Panc1 (cell line): Measurements from ENCODE around the gene PLPP4.

Experiments
- CTCF ChIP-seq: fragments of 450-650 bp; IDR thresholded peaks from 2 replicates; pipeline ENCODE4 v1.5.1; 2017; ENCODE audit warnings: mild to moderate bottlenecking
- POLR2AphosphoS5 ChIP-seq: IDR thresholded peaks from 2 replicates; pipeline ENCODE4 v1.6.1; 2012; ENCODE audit warnings: mild to moderate bottlenecking, low read depth, low read length, moderate library complexity
- TF ChIP-seq, protein P1 (sequence below), 2 experiments: IDR thresholded peaks; 2 replicates each; pipeline ENCODE4 v1.6.1; 2011 to 2012; ENCODE audit warnings: low read depth in 2 of 2, control low read depth in 1 of 2, low read length in 1 of 2, mild to moderate bottlenecking in 1 of 2, moderate library complexity in 1 of 2; ENCODE audit not compliant: insufficient read depth in 1 of 2

GRCh38 chr10:120506674-120507073, 49.6 kb downstream of the PLPP4 start:
- TF ChIP-seq CTCF: no peak
- no peak for TF ChIP-seq POLR2AphosphoS5
- TF ChIP-seq, protein P1, sequence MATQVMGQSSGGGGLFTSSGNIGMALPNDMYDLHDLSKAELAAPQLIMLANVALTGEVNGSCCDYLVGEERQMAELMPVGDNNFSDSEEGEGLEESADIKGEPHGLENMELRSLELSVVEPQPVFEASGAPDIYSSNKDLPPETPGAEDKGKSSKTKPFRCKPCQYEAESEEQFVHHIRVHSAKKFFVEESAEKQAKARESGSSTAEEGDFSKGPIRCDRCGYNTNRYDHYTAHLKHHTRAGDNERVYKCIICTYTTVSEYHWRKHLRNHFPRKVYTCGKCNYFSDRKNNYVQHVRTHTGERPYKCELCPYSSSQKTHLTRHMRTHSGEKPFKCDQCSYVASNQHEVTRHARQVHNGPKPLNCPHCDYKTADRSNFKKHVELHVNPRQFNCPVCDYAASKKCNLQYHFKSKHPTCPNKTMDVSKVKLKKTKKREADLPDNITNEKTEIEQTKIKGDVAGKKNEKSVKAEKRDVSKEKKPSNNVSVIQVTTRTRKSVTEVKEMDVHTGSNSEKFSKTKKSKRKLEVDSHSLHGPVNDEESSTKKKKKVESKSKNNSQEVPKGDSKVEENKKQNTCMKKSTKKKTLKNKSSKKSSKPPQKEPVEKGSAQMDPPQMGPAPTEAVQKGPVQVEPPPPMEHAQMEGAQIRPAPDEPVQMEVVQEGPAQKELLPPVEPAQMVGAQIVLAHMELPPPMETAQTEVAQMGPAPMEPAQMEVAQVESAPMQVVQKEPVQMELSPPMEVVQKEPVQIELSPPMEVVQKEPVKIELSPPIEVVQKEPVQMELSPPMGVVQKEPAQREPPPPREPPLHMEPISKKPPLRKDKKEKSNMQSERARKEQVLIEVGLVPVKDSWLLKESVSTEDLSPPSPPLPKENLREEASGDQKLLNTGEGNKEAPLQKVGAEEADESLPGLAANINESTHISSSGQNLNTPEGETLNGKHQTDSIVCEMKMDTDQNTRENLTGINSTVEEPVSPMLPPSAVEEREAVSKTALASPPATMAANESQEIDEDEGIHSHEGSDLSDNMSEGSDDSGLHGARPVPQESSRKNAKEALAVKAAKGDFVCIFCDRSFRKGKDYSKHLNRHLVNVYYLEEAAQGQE (IDR thresholded peaks at IDR 0.05; ENCODE audit: insufficient read depth in 1 of 2, low read depth in 2 of 2, low read length in 1 of 2): no peak
